GM18520 (cell line): Measurements from ENCODE around the gene ADIRF.
"Not testable (repeated sequence)": the region's sequence is repeated elsewhere in the genome, so short reads cannot be mapped to it uniquely, and the experiment has no call there.

ENCODE experiments used
- ATAC-seq: cut with Tn5 transposase; IDR thresholded peaks from one replicate; pipeline ENCODE4 v1.9.1; 2021; ENCODE audit not compliant: unreplicated experiment

Gene ADIRF

DNA sequence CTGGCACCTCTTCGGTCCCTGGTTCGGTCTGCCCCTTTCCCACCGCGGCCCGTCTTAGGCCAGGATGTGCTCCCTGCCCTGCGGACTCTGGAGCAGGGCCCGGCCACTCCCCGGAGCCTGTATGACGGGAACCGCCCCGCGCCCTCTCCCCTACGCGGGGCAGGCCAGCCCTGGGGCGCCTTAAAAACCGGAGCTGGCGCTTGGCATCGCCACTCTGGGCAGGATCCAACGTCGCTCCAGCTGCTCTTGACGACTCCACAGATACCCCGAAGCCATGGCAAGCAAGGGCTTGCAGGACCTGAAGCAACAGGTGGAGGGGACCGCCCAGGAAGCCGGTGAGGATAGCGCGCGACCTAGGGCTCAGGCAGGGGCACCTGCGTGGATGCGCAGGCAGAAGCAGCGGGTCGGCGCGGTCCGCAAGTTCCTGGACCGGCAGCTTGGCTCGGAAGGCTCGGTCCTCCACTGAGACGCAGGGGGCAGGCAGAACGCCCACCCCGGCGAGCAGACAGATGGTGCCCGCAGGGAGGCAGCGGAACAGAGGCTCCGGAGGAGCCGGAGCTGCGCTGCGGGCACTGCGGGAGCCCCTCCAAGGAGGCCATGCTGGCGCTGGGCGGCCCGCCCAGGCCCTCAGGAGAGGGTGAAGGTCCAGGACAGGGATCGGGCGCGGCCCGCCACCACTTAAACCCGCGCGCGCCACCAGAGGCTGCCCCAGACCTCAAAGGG is at the start of gene ADIRF:
TSS of gene ADIRF (plus strand) at position 212 of the 723 bp plus-strand sequence. CDS start at position 275, 63 bp downstream.
- no peak for ATAC-seq

DNA sequence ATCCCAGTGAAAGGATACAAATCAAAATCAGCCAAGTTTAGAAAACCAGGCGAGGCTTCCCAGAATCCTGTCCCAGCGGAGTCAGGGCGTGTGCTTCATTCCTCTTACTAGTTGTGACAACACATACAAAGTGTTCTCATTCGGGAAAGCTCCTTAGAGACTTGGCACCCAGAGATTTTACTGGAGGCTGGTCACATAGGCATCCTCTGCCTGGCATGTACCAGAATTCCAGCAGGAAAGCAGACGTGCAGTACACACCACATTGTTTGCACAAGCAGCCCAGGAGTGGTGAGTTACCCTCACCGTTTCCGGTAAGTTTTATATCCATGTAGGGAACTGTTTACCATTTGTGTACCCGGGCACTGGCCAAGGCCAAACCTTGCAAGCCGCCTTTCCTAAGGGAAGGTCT is 45.7 kb upstream of the ADIRF start:
- no peak for ATAC-seq

DNA sequence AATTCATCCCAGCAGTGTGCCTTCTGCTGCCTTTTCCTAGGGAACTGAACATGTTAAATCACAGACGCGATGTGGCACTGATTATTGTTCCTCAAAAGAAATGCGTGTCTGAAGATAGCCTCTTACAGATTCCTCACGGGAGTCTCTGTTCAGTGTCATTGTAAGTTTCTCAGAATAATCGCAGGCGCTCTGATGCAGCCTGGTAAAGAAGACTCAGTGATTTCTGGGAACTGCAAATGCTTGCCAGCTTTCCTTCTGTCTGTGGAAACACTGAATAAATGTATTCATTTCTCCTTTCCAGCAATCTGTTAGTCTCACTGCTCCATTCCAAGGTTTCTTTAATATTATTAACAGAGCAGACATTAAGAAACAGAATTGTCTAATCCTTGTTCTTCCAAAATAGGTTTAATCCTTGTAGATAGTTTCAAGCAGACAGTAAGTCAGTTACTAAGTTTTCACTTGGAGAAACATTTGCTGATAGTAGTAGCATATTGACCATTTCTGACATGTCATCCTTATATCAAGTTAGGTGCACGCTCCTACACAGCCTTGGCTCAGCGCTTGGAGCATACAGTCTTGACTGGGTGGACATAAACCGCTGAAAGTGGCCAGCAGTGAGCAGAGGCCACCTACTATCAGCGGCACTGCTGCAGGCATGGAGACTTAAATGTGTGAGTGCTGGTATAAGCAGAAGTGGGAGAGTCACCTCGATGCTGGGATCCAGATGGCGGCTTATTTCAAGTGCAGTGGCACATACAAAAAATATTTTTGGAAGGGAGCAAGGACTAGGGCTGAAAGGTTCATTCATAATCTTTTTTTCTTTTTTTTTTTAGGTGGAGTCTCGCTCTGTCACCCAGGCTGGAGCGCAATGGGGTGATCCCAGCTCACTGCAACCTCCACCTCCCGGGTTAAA is 38.6 kb upstream of the ADIRF start:
- no peak for ATAC-seq

DNA sequence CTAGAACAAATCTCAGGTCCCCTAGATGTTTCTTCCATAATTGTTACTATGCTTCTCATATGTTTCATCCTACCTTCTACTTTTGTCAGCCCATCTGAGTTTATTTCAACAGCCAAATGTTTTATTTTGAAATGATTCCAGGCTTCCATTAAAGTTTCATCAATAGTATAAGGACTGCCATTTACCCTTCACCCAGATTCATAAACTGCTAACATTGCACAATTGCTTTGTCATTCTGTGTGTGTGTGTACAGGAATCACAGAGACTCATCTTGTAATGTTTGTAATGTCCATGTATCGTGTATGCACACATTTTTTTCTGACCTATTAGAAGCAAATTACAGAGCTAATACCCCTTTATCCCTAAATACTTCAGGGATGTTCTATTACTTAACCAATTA is 36.4 kb upstream of the ADIRF start:
- ATAC-seq, result no peak

DNA sequence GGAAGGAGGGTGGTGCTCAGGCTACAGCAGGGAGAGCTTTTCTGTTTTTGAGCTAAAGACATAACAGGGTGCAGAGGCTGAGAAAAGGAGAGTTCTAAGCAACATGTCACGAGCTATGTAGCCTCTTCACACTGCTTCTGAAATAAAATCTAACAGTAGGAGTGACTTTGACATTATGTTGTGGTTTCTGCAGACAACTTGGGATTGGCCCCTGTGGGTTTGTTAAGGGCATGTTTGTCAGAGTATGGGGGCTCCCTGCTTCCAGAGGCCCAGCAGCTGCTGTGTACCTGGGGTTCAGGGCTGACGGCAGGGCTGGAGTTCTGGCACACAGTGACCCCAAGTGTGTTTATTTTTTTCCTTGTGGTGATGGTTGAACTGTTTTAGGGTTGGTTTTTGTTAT is 35.6 kb upstream of the ADIRF start:
- no peak for ATAC-seq

DNA sequence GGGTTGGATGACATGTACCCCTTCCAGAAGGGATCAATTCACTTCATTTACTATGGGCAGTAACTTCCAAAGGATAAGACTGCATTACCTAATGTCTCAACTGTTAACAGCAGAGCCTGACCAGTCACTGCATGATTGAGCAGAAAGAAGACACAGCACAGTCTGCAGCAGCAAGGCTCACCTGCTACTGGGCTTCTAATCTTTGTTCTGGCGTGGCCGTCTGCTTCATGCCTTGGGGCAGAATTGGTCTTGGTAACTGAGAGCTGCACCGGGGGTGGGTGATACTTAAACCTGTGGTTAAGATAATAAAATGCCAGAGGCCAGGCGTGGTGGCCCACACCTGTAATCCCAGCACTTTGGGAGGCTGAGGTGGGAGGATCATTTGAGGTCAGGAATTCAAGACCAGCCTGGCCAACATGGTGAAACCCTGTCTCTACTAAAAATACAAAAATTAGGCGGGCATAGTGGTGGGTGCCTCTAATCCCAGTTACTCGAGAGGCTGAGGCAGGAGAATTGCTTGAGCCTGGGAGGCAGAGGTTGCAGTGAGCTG is 34.0 kb upstream of the ADIRF start:
- ATAC-seq, result not testable (repeated sequence)

DNA sequence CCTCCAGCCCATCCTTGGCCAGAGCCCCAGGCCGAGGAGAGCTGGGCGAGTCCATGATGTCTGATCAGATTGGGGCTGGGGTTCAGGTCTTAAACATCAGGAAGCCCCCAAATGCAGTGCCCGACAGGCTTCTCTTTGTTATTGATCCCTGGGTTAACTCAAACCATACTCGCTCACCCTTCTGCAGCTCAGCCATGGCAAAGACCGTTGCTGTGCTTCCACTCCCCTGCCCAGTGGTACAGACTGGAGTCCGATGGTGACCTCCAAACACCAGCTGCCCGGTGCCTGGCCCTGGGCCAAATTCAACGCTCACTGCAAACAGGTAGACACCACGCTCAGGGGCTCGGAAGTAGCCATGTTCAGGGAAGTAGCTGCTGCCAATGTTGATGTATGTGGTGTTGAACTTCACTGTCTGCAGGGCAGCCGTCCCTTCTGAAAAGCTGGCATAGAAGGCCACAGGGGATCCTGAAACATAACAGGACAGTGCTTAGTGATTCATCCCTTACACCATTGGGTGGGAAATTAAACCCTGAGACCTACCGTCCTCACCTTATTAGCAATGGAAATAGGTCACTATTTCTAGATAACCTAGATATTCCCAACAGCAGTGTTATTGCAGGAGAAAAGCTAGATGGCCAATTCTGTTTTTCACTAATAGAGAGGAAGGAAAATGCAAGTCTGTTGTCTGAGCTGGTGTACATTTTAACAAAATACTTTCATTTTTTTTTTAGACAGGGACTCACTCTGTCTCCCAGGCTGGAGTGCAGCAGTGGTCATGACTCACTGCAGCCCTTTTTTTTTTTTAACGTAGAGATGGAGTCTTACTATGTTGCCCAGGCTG is 31.4 kb upstream of the ADIRF start:
- ATAC-seq, result no peak

DNA sequence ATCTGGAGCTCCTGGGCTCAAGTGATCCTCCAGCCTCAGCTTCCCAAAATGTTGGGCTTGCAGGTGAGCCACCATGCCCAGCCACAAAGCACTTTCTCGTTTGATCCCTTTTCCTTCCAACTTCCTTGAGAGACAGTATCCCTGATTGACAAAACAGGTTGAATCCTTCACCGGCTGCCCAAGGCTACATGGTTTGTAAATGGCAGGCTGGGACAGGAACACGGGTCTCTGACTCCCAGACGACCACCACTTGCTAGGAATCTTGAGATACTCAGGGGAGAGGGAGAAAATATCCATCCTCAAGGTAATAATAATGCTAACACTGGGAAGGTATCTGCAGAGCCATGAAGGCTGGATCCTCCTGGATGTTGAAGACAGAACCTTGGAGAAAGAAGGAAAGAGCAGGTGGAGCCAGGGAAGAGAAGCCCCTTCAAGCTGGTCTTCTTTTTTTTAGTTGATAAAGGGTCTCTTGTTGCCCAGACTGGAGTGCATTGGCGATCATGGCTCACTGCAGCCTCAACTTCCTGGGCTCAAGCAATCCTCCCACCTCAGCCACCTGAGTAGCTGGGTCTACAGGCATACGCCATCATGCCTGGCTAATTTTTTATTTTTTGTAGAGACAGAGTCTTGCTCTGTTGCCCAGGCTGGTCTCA is 30.7 kb upstream of the ADIRF start:
- ATAC-seq, result no peak

DNA sequence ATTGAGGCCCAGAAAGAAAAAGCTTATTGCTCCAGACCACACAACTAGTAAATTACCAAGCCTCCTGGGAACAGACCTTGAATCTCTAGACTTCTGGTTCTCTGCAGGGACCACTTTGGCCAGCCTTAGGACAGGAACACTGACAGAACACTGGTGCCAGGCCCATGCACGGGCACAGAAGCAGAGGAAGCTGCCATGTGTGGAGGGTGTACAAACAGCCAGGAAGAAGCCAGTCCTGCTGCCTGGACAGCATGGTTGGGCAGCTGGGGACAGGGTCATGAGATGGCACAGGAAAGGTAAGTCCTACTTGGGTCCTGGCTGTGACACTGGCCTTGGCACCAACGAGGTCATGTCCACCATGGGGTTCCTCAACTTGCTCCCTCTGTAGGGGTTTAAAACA is 30.0 kb upstream of the ADIRF start:
- ATAC-seq, result no peak

DNA sequence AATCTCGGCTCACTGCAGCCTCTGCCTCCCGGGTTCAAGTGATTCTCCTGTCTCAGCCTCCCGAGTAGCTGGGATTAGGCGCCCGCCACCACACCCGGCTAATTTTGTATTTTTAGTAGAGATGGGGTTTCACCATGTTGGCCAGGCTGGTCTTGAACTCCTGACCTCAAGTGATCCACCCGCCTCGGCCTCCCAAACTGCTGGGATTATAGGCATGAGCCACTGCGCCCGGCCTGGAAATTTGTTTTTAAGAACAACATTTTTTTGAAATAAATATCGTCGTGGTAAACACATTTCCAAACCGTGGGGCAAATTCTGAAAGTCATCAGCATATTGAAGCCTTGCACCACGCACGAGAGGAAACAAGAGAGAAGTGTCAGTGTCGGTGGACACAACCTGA is 28.2 kb upstream of the ADIRF start:
- ATAC-seq, result not testable (repeated sequence)

DNA sequence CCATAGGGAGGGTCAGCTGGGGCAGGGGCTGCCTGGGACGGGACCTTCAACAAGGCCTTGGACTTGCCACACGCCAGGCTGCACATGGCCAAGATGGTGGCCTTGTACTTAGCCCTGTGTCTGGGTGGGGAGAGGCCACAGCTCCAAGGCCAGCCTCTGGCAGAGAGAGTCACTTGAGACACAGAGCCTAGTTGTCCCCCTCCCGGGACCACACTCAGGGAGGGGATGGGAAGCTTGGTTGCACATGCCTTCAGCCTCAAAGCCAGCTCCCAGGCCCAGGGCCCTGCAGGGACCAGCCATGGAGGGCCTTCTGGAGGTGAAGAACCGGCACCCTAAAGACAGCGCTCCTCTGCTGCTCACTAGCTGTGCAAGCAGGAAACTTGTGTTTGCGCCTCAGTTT is 27.6 kb upstream of the ADIRF start:
- ATAC-seq, result no peak

DNA sequence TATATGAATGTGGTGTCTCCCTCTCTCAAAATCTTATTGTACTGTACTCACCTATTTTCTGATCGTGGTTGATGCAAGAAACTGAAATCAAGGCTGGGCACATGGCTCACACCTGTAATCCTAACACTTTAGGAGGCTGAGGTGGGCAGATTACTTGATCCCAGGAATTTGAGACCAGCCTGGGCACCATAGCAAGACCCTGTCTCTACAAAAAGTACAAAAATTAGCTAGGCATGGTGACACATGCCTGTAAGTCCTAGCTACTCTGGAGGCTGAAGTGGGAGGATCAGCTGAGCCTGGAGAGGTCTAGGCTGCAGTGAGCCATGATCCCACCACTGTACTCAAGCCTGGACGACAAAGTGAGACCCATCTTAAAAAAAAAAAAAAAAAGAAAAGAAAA is 26.9 kb upstream of the ADIRF start:
- no peak for ATAC-seq

DNA sequence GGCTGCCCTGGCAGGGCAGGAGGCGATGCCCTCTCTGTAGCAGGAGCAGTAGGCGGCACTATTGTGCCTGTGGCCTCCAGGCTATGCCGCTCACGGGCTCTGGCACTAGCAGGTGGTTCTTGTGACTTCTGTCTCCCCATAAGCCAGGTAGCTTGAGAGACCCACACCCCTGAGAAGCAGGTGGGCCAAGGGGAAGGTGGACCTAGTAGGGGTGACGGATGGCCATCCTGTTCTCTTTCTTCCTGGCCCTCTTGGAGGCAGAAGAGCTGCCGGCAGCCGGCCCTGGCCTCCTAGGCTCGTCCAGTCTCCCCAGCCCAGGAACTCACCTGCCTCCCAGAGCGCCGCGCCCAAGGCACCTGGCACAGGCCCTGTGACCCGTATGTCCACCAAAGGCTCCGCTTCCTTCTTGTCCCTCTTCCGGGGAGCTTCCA is 26.3 kb upstream of the ADIRF start:
- ATAC-seq, result no peak

DNA sequence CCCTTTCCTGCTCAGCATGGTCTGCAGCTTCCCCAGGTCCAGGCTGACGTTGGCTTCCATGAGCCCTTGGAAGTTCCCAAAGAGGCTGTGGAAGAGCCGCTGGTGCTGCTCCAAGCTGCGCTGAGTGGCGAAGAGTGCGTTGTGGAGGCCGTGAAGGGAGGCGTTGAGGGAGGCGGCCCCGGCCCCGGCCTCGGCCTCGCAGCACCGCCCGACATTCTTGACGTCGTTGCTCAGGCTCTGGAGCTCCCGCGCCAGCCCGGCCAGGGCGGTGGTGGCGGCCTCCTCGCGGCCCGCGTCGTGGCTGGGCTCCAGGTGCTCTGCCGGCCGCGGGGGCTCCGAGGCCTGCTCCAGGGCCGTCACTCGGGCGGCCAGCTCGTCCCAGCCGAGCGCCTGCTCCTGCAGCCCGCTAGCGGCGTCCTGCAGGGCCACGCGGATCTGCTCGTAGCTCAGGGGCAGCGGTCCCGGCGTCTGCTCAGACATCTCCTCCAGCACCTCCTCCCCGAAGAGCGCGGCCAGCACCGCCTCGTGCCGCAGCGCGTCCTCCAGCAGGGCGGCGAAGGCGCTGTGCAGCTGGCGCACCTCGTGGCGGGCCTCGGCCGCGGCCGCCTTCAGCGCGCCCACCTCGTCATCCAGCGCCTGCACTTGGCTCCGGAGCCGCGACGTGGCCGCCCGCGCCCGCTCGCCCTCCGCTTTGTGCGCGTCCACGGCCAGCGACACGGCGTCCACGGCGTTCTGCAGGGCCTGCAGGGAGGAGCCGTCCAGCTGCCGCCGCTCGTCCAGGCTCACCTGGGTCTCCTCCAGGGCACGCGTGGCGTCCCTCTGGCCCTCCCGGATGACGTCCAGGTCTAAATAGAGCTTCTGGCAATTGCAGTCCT is 25.6 kb upstream of the ADIRF start:
- no peak for ATAC-seq

DNA sequence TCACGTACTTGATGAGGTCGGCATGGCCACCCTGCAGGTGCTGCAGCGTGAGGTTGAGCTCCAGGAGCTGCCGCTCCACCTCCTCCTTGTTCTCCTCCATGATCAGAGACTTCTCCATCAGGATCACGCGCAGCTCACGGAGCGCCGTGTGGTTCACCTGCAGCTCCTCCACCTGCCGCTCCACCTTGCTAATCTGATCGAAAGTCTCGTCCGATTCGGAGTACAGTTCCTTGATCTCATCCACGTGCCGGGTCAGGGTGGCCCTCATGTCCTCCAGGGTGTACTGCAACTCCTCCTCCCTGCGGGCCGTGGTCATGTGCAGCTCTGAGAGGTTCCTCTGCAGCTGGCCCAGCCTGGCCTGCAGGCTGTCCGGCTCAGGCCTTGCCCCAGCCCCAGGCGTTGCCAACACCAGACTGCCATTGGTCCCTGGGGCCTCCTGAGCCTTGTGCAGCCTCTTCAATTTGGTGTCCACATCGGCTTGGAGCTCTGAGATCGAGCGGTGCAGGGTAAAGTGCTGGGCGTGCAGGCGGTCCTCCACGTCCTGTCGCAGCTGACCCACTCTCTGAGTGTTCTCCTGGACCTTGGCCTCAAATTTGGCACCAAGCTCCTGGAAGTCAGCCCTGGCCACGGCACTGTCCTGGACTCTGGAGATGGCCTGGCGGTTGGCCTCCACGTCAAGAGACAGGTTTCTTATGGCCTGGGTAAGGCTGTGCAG is 24.8 kb upstream of the ADIRF start:
- ATAC-seq, result no peak

DNA sequence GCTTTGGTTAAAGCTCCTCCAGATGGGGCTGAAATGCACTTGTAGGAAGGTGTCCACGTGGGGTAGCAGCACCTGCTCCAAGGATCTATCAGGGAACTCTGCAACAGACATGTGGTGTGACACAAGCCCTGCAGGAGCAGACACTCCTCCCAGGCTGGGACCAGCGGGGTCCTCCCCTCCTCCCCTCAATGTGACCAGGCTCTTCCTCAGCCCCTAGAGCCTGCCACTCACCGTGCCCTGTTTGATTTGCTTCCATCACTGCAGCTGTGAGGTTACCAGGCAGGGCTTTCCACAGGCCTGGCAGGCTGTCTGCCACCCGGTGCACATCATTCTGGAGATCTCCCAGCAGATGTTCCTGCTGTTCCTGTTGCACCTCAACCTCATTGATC is 24.3 kb upstream of the ADIRF start:
- ATAC-seq, result no peak

DNA sequence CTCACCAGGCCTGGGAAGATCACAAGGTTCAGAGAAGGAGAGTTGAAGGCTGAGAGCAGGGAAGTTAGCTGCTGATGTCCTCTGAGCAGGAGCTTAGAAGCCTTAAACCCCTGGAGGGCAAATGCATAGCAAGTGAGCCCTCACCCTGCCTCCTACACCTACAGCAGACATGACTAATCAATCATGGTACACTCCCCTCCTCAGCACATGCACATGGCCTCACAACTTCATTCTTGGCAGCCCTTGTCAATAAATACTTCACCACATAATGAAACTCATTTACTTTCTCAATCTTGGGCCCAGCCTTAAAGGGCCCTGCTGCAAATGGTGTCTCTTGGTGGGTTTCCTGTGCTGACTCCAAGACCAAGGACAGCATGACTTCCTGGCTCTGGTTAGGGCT is 23.8 kb upstream of the ADIRF start:
- ATAC-seq, result no peak

DNA sequence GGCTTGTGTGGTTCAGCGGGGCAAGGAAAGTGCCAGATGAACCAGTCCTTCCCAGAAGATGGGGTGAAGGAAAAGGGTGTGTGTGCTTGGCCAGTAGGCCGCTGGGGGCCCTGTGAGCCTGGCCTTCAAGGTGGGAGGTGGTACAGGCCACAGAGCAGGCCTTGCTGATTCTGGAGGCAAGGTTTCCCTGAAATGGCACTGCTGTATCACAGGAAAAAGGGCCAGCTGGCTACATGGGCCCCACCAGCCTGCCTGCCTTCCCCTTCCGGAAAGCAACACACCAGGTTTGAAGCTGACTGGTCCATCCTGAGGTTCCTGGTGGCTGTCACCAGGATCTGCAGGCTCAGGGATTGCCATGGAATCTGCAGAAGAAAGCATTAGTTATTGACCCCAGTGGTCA is 23.4 kb upstream of the ADIRF start:
- ATAC-seq, result no peak
